GM18951 (cell line): Measurements from ENCODE around the gene MXD4.

ENCODE experiments used
- POLR2A ChIP-seq: IDR thresholded peaks from 4 replicates; pipeline ENCODE4 v1.6.1; 2011; ENCODE audit warnings: mild to moderate bottlenecking; ENCODE audit not compliant: insufficient read length, insufficient read depth; ENCODE audit errors: extremely low read depth
- in situ Hi-C: fragments of 300-500 bp; cut with MboI; formaldehyde crosslinking; loops from one replicate; pipeline ENCODE4 v1.12.0; 2022; ENCODE audit warnings: low sequenced_read_pairs, mixed read lengths, inconsistent platforms; ENCODE audit not compliant: unreplicated experiment

MXD4 gene

GRCh38 chr4:2299794-2300193 is 37.9 kb upstream of the MXD4 start:
- no peak for TF ChIP-seq POLR2A
- in situ Hi-C loops, result no loop called here

DNA sequence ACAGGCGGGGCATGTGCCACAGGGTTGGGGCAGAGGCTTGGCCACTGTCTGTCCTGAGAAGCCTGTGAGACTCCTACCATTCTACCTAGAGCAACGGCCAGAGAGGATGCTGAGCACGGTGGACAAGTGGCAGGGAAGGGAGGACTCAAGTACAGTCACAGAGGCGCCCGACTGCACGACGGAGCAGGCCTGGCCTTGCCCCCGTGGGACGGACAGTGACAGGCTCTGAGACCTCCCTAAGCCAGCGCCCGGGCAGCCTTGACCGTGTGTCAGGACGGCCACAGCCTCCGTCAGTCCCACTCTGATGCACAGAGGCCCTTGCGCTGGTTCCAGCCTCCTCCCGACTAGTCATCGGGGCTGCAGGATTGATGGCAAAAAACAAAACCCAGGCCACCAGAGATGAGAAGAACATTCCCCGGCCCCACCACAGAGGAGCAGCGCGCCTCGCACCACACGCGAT is 36.7 kb upstream of the MXD4 start:
- TF ChIP-seq POLR2A, result no peak
- in situ Hi-C loops, result no loop called here

DNA sequence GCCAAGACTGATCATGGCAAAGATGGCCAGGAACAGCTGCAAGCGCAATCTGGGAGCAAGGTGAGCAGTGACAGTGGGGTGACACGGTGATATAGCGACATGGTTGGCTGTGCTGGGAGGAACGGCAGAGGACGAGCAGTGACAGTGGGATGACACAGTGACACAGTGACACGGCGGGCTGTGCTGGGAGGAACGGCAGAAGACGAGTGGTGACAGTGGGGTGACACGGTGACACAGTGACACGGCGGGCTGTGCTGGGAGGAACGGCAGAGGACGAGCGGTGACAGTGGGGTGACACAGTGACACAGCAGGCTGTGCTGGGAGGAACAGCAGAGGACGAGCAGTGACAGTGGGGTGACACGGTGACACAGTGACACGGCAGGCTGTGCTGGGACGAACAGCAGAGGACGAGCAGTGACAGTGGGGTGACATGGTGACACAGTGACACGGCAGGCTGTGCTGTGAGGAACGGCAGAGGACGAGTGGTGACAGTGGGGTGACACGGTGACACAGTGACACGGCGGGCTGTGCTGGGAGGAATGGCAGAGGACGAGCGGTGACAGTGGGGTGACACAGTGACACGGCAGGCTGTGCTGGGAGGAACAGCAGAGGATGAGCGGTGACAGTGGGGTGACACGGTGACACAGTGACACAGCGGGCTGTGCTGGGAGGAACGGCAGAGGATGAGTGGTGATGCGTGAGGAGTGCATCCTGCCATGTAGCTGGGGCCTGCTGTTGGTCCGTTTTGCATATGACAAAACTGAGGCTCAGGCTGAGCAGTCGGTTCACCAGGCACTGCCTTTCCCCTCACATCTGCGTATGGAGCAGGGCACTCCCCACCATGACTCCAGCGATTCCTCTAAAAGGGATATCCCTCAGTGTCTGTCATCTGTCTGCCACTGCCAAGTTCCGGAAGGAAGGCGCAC is 36.0 kb upstream of the MXD4 start:
- in situ Hi-C loops, result no loop called here
- no peak for TF ChIP-seq POLR2A

GRCh38 chr4:2296631-2297601 is 35.0 kb upstream of the MXD4 start:
- TF ChIP-seq POLR2A, result no peak
- in situ Hi-C loops, result no loop called here

- no peak for TF ChIP-seq POLR2A
- in situ Hi-C loops, result no loop called here
Measured at GRCh38 chr4:2295900-2296442, 34.1 kb upstream of the MXD4 start.

- TF ChIP-seq POLR2A, result no peak
Measured at GRCh38 chr4:2295500-2295899, 33.6 kb upstream of the MXD4 start.

GRCh38 chr4:2292646-2293108 is 30.8 kb upstream of the MXD4 start:
- no peak for TF ChIP-seq POLR2A

More at GRCh38 chr4:2295500-2295899, 33.6 kb upstream of the MXD4 start:
- in situ Hi-C loops, result no loop called here

GRCh38 chr4:2291705-2292645 is 30.1 kb upstream of the MXD4 start:
- in situ Hi-C loops, result no loop called here
- no peak for TF ChIP-seq POLR2A

More at GRCh38 chr4:2292646-2293108, 30.8 kb upstream of the MXD4 start:
- in situ Hi-C loops, result no loop called here

DNA sequence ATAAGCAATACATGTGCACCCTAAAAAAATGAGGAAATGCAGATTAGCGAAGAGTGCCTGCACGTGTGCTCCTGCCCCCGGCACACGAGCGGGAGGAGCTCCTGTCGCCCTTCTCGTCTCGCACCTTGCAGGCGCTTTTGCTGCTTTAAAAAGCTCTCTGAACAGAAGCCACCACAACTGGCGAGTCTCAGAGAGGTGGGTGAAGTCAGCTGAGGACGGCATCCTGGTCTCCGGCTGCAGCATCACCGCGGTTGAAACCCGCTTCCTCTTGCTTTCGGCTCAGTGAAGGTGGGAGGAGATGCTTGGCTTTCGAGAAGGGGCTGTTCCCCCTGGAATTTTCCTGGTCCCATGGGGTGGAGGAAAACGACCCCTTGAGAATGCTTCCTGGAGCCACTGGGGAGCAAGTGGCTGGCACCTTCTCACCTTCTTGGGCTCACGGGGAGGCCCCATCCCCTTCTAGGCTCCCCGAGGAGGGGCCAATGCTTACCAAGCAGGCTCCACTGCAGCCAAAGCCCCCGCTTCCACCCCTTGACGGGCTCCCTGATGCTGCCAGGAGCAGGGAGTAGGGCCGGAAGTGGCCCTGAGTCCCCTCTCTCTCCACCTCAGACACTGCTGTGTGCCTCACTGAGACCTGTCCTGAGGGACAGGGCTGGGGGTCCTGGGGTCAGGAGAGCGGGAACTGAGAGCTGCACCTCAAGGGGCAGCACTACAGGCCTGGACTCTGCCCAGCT is 29.2 kb upstream of the MXD4 start:
- no peak for TF ChIP-seq POLR2A
- in situ Hi-C loops, result no loop called here

DNA sequence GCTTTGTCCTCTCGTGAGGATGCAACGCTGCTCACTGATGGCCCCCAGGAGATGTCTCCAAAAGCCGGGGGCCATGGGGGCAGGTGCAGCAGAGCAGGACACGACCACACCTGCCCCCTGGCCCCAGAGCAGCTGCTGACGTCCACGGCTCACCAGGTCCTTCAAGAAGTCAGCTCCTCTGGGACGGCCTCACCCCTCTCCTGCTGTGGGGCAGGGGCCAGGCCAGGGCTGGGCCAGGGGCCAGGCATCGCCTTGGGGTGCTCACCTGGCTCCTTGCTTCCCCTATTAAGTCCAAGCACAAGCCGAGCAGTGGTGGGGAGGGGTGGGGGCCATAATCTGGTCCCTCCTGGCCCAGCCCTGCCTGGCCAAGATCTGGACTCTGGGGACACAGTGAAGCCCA is 28.6 kb upstream of the MXD4 start:
- TF ChIP-seq POLR2A, result no peak
- in situ Hi-C loops, result no loop called here

DNA sequence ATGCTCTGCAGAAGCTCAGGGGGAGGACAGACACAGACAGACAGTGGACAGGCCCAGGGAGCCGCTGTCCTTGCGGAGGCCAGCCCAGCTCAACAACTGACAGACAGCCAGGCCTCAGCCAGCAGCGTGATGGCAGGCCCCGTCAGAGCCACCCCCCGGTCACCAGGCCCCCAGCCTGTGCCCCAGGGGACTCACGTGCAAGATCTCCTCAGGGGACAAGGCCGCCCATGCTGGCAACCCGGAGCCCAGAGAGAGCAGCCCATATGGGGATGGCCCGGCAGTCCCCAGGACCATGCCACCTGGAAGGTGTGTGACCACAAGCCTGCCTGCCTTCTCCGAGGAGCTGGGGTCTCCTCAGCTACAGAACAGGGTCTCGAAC is 28.0 kb upstream of the MXD4 start:
- no peak for TF ChIP-seq POLR2A
- in situ Hi-C loops, result no loop called here
